Loucy (cell line): ENCODE results near the gene RPF1.

ENCODE experiments used
- H2AFZ ChIP-seq: fragments of 200-600 bp; sonication (generic); 2 replicates; pipeline ENCODE4 v1.6.0; 2016; ENCODE audit warnings: antibody characterized with exemption, mild to moderate bottlenecking, low read length, moderate library complexity
- H3F3A ChIP-seq: fragments of 200-600 bp; 2 replicates; pipeline ENCODE4 v1.6.0; 2016; ENCODE audit warnings: antibody characterized with exemption, low read depth, mild to moderate bottlenecking
- H3K27me3 ChIP-seq: fragments of 200-600 bp; sonication (generic); 2 replicates; pipeline ENCODE4 v1.6.1; 2014; ENCODE audit warnings: low read length, mild to moderate bottlenecking; ENCODE audit not compliant: insufficient read depth, poor library complexity, severe bottlenecking
- H3K36me3 ChIP-seq: fragments of 200-600 bp; sonication (generic); 2 replicates; pipeline ENCODE4 v1.6.1; 2016; ENCODE audit warnings: low read length; ENCODE audit not compliant: insufficient read depth
- H3K4me1 ChIP-seq: fragments of 200-600 bp; sonication (generic); 2 replicates; pipeline ENCODE4 v1.5.1; 2014; ENCODE audit warnings: low read length, mild to moderate bottlenecking; ENCODE audit not compliant: insufficient read depth, poor library complexity, severe bottlenecking
- H3K4me2 ChIP-seq: fragments of 200-600 bp; sonication (generic); 2 replicates; pipeline ENCODE4 v1.6.0; 2014; ENCODE audit warnings: antibody characterized with exemption, low read length, low read depth, mild to moderate bottlenecking; ENCODE audit not compliant: poor library complexity, severe bottlenecking
- H3K4me3 ChIP-seq: fragments of 200-600 bp; sonication (generic); 2 replicates; pipeline ENCODE4 v1.5.1; 2014; ENCODE audit warnings: low read length, mild to moderate bottlenecking, mixed read lengths; ENCODE audit not compliant: poor library complexity, severe bottlenecking
- H3K79me2 ChIP-seq: fragments of 200-600 bp; sonication (generic); 2 replicates; pipeline ENCODE4 v1.6.1; 2014; ENCODE audit warnings: low read length; ENCODE audit not compliant: insufficient read depth
- H3K9ac ChIP-seq: fragments of 200-600 bp; sonication (generic); 2 replicates; pipeline ENCODE4 v1.6.0; 2014; ENCODE audit warnings: mild to moderate bottlenecking, low read depth, low read length, moderate library complexity; ENCODE audit not compliant: poor library complexity, severe bottlenecking
- H3K9me2 ChIP-seq: fragments of 200-600 bp; sonication (generic); replicated peaks from 2 replicates; pipeline ENCODE4 v1.6.1; 2016; ENCODE audit warnings: low read depth, low read length, mixed read lengths
- H3K9me3 ChIP-seq: fragments of 200-600 bp; sonication (generic); 2 replicates; pipeline ENCODE4 v1.6.1; 2014; ENCODE audit warnings: mild to moderate bottlenecking, antibody characterized with exemption, low read length, low read depth; ENCODE audit not compliant: insufficient read depth
- H4K20me1 ChIP-seq: fragments of 200-600 bp; sonication (generic); 2 replicates; pipeline ENCODE4 v1.6.0; 2014; ENCODE audit warnings: antibody characterized with exemption, low read length, mild to moderate bottlenecking; ENCODE audit not compliant: insufficient read depth, poor library complexity, severe bottlenecking
- CTCF ChIP-seq: fragments of 200-600 bp; sonication (generic); conservative IDR thresholded peaks from 2 replicates; pipeline ENCODE4 v1.5.1; 2014; ENCODE audit warnings: mild to moderate bottlenecking, antibody characterized with exemption, low read length
- EZH2phosphoT487 ChIP-seq: fragments of 200-600 bp; IDR thresholded peaks from 2 replicates; pipeline ENCODE4 v1.6.1; 2018; ENCODE audit warnings: antibody characterized with exemption, mild to moderate bottlenecking, moderate library complexity, borderline replicate concordance

The RPF1 gene

GRCh38 chr1:84510668-84511067 lies 31.6 kb downstream of the RPF1 start:
- peaks cover 9% of the 10 kb centered on the region for H3K4me1 ChIP-seq
- no peak overlapping the region for H3K4me2 ChIP-seq
- no peak overlapping the region for H2AFZ ChIP-seq
- no peak overlapping the region for H3K4me3 ChIP-seq
- TF ChIP-seq CTCF: no peak
- TF ChIP-seq EZH2phosphoT487: no peak
- peaks cover 6% of the 10 kb centered on the region for H3K79me2 ChIP-seq
- H3K9me2 ChIP-seq: no peaks in the 10 kb centered on the region
- peaks cover 7% of the 10 kb centered on the region for H3F3A ChIP-seq
- H3K9me3 ChIP-seq: peaks cover 2% of the 10 kb centered on the region; the same call in 1 of the 2 replicates
- peaks cover 6% of the 10 kb centered on the region for H4K20me1 ChIP-seq
- no peaks in the 10 kb centered on the region for H3K36me3 ChIP-seq
- H3K9ac ChIP-seq: no peak overlapping the region
- no peaks in the 10 kb centered on the region for H3K27me3 ChIP-seq

- Histone ChIP-seq H3K4me2 (no peak overlapping the region), H3K4me3 (no peak overlapping the region), H3K36me3 (no peaks in the 10 kb centered on the region), H3K9me3 (no peaks in the 10 kb centered on the region), H4K20me1 (no peaks in the 10 kb centered on the region), H3K79me2 (no peaks in the 10 kb centered on the region), H3K27me3 (no peaks in the 10 kb centered on the region), H3K9me2 (no peaks in the 10 kb centered on the region), H3K4me1 (no peaks in the 10 kb centered on the region), H2AFZ (no peak overlapping the region), H3F3A (no peaks in the 10 kb centered on the region), H3K9ac (no peak overlapping the region)
- no peak for TF ChIP-seq CTCF
- TF ChIP-seq EZH2phosphoT487: no peak
Observed at GRCh38 chr1:84524590-84524989, 45.5 kb downstream of the RPF1 start.

GRCh38 chr1:84525779-84526178 lies 46.7 kb downstream of the RPF1 start:
- no peaks in the 10 kb centered on the region for H3K27me3 ChIP-seq
- no peak overlapping the region for H3K9ac ChIP-seq
- H3K4me2 ChIP-seq: no peak overlapping the region
- no peaks in the 10 kb centered on the region for H4K20me1 ChIP-seq
- no peak overlapping the region for H2AFZ ChIP-seq
- H3K9me3 ChIP-seq: no peaks in the 10 kb centered on the region
- no peaks in the 10 kb centered on the region for H3K36me3 ChIP-seq
- H3K4me1 ChIP-seq: no peaks in the 10 kb centered on the region
- H3F3A ChIP-seq: no peaks in the 10 kb centered on the region
- H3K4me3 ChIP-seq: no peak overlapping the region
- H3K79me2 ChIP-seq: no peaks in the 10 kb centered on the region
- H3K9me2 ChIP-seq: no peaks in the 10 kb centered on the region
- TF ChIP-seq CTCF: no peak
- no peak for TF ChIP-seq EZH2phosphoT487
